Gastroesophageal sphincter (tissue), 4 donors: ENCODE data around the gene CCDC127. TPM values are rescaled to one million over a fixed set of nuclear protein-coding genes. Genes with fewer than 3 reads are reported as not detected.

Source experiments
- ATAC-seq: fragments of 150-250 bp; one replicate; pipeline ENCODE4 v1.9.1; 2016; ENCODE audit warnings: mild to moderate bottlenecking, moderate library complexity
- H3K27ac ChIP-seq, 4 donors: fragments of 200-600 bp; sonication (generic) in 3 of 4; 1 replicate in 3 of 4; 2 replicates in 1 of 4; pipeline ENCODE4 v1.5.1; 2016 to 2019
- H3K27me3 ChIP-seq: fragments of 200-600 bp; sonication (generic); one replicate; pipeline ENCODE4 v1.5.1; 2019
- H3K36me3 ChIP-seq, 2 donors: fragments of 200-600 bp; sonication (generic); one replicate each; pipeline ENCODE4 v1.5.1; 2019; ENCODE audit warnings: control low read depth in 1 of 2
- H3K4me1 ChIP-seq, 3 donors: fragments of 200-600 bp; sonication (generic); 1 replicate in 2 of 3; 2 replicates in 1 of 3; pipeline ENCODE4 v1.5.1; 2016 to 2019; ENCODE audit warnings: control low read depth in 2 of 3
- H3K4me3 ChIP-seq, 2 donors: fragments of 200-600 bp; sonication (generic); one replicate each; pipeline ENCODE4 v1.5.1; 2019; ENCODE audit warnings: mild to moderate bottlenecking in 1 of 2, moderate library complexity in 1 of 2
- H3K9me3 ChIP-seq, 3 donors: fragments of 200-600 bp; sonication (generic); one replicate each; pipeline ENCODE4 v1.5.1; 2017 to 2019; ENCODE audit warnings: control low read depth in 2 of 3
- CTCF ChIP-seq, 4 experiments: fragments of 200-600 bp in 2 of 4; fragments of 450-650 bp in 2 of 4; sonication (generic) in 1 of 4; IDR thresholded peaks; one replicate each; pipeline ENCODE4 v1.5.1; 2017 to 2019; ENCODE audit warnings: antibody characterized with exemption in 4 of 4, mild to moderate bottlenecking in 2 of 4, moderate library complexity in 2 of 4
- EP300 ChIP-seq: sonication (generic); formaldehyde crosslinking; IDR thresholded peaks from one replicate; pipeline ENCODE4 v1.6.1; 2017; ENCODE audit warnings: antibody characterized with exemption, mild to moderate bottlenecking
- POLR2A ChIP-seq, 2 donors: fragments of 450-650 bp; IDR thresholded peaks; one replicate each; pipeline ENCODE4 v1.6.1; 2017; ENCODE audit warnings: antibody characterized with exemption in 2 of 2, mild to moderate bottlenecking in 2 of 2, moderate library complexity in 1 of 2
- POLR2AphosphoS5 ChIP-seq: sonication (generic); formaldehyde crosslinking; IDR thresholded peaks from one replicate; pipeline ENCODE4 v1.6.1; 2017; ENCODE audit warnings: antibody characterized with exemption
- WGBS, 2 donors: methylation state at CpG; one replicate each; pipeline ENCODE4 v1.1.5; 2018; ENCODE audit warnings: low coverage in 1 of 2; 5-methylcytosine and 5-hydroxymethylcytosine counted together
- total RNA-seq, 4 donors: library from RNA; depleted of rRNA; stranded (reverse); fragments of >200 nt; gene quantifications; one replicate each; pipeline ENCODE4 v1.1.0, GENCODE V29; 2016

Gene CCDC127
- total RNA-seq, 4 donors from 2014 or later: 6.5 to 11.7 (median 8.2) TPM

DNA sequence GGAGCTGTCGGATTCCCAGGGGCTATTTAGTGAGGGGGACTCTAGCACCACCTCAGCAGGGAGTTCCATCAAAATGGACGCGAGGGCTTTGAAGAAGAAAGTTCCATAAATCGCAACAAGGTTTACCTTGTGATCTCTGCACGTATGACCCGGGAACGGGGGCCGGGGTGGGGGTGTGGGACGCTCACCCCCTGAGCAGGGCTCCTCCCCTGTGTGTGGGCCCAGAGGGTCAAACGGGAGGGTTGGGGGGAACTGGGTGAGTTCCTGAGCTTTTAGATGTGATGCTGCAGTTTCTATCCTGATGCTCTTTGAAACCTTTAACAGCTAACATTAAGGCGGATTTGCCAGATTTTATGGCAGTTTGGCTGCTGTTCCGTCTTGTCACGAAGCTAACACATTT, 45.5 kb downstream of the CCDC127 start:
- no peak for ATAC-seq
- whole genome bisulfite sequencing, 2 donors: 60 to 80% methylated on average over 1 to 8 of the region's 13 CpGs

GRCh38 chr5:171801-172331, 46.1 kb downstream of the CCDC127 start:
- Histone ChIP-seq H3K4me3 (no peak overlapping the region), H3K27ac (no peak overlapping the region), H3K4me1 (peaks cover 0 to 10% (median 0%) of the 10 kb centered on the region in 3 donors), H3K9me3 (no peaks in the 10 kb centered on the region), H3K27me3 (peaks cover 9% of the 10 kb centered on the region), H3K36me3 (no peaks in the 10 kb centered on the region)
- TF ChIP-seq EP300 (no peak), CTCF (IDR thresholded peaks at IDR 0.05) (no peak), POLR2A (IDR thresholded peaks at IDR 0.05) (no peak), POLR2AphosphoS5 (no peak)
- 76% methylated on average over 2 of the region's 23 CpGs; no CpG with 5 or more reads in 1 of the 2 donors for WGBS, 2 donors
- no peak for ATAC-seq

More for the DNA sequence above, 45.5 kb downstream of the CCDC127 start:
- H3K27me3 ChIP-seq: peaks cover 9% of the 10 kb centered on the region
- no peak overlapping the region for H3K4me3 ChIP-seq
- no peaks in the 10 kb centered on the region for H3K9me3 ChIP-seq
- peaks cover 0 to 10% (median 0%) of the 10 kb centered on the region in 3 donors for H3K4me1 ChIP-seq
- no peak for TF ChIP-seq POLR2A (IDR thresholded peaks at IDR 0.05)
- TF ChIP-seq POLR2AphosphoS5: no peak
- TF ChIP-seq CTCF (IDR thresholded peaks at IDR 0.05): no peak
- TF ChIP-seq EP300: no peak
- H3K27ac ChIP-seq: no peak overlapping the region
- no peaks in the 10 kb centered on the region for H3K36me3 ChIP-seq

DNA sequence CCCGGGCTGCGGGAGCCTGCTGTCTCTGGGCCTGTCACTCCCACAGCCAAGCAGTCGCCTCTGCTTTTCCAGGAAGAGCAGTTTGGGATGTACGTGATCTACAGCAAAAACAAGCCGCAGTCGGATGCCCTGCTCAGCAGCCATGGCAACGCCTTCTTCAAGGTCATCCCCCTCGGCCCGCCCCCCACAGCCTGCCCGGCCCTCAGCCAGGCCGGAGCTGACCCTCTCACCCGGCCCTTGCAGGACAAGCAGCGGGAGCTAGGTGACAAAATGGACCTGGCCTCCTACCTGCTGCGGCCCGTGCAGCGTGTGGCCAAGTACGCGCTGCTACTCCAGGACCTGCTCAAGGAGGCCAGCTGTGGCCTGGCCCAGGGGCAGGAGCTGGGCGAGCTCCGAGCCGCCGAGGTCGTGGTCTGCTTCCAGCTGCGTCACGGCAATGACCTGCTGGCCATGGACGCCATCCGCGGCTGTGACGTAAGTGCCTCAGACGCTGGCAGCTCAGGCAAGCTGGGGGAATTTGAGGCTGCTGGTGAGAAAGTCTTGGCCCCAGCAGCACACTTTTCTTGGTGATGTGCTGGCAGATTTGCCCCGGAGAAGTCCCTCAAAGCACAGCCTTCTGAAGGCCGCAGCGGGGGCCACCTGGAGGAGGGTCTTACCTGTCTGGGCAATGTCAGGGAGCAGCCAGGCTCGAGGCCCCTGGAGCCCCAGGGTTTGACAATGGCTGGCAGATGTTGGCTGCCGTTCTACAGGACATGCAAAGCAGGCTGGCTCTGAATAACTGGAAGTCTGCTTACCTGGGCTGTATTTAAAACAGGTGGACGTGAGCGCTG, 46.8 kb downstream of the CCDC127 start:
- H3K27ac ChIP-seq: no peak overlapping the region
- no peak overlapping the region for H3K4me3 ChIP-seq
- peaks cover 9% of the 10 kb centered on the region for H3K27me3 ChIP-seq
- H3K9me3 ChIP-seq: no peaks in the 10 kb centered on the region
- TF ChIP-seq POLR2A (IDR thresholded peaks at IDR 0.05) (no peak), POLR2AphosphoS5 (no peak), EP300 (no peak), CTCF (IDR thresholded peaks at IDR 0.05) (no peak)
- no peaks in the 10 kb centered on the region for H3K36me3 ChIP-seq
- H3K4me1 ChIP-seq: peaks cover 0 to 10% (median 0%) of the 10 kb centered on the region in 3 donors
- ATAC-seq: no peak
- 66% methylated on average over 10 of the region's 37 CpGs; no CpG with 5 or more reads in 1 of the 2 donors for WGBS, 2 donors

- ATAC-seq: no peak
- Histone ChIP-seq H3K36me3 (no peaks in the 10 kb centered on the region), H3K27ac (no peak overlapping the region), H3K27me3 (peaks cover 9% of the 10 kb centered on the region), H3K4me1 (peaks cover 0 to 10% (median 0%) of the 10 kb centered on the region in 3 donors), H3K9me3 (no peaks in the 10 kb centered on the region), H3K4me3 (no peak overlapping the region)
- TF ChIP-seq POLR2AphosphoS5 (no peak), POLR2A (IDR thresholded peaks at IDR 0.05) (no peak), EP300 (no peak), CTCF (IDR thresholded peaks at IDR 0.05) (no peak)
- 58 to 75% methylated on average over 3 to 11 of the region's 12 CpGs for WGBS, 2 donors
Observed at GRCh38 chr5:169728-170094, 48.2 kb downstream of the CCDC127 start.
